Activated T-helper 1 cell treated with anti-CD3 and anti-CD28 coated beads, Interleukin-12 subunit alpha, Interleukin-12 subunit beta, Interleukin-2, Interleukin-4 antibody, amounts not matched to agents 30 ng/mL and 10 ng/mL and 1 ng/mL, durations not matched to agents 14 hours and 24 hours and 36 hours (primary cell): ENCODE data around the gene GNG3. TPM values are rescaled to one million over a fixed set of nuclear protein-coding genes. Genes with fewer than 3 reads are reported as not detected.
"Not testable (repeated sequence)": the region's sequence is repeated elsewhere in the genome, so short reads cannot be mapped to it uniquely, and the experiment has no call there.

Experiments
- DNase-seq: peaks from one replicate; pipeline ENCODE4 v3.0.0; 2021; ENCODE audit warnings: low spot score
- H3K27ac Mint-ChIP-seq: one replicate; pipeline ENCODE4 v1.8.0; 2021; ENCODE audit warnings: mild to moderate bottlenecking, mixed read lengths
- H3K27me3 Mint-ChIP-seq: one replicate; pipeline ENCODE4 v1.8.0; 2022; ENCODE audit warnings: mild to moderate bottlenecking, moderate library complexity, mixed read lengths; ENCODE audit not compliant: insufficient read depth
- H3K36me3 Mint-ChIP-seq: one replicate; pipeline ENCODE4 v1.8.0; 2021; ENCODE audit warnings: low read depth, mixed read lengths
- H3K4me1 Mint-ChIP-seq: one replicate; pipeline ENCODE4 v1.8.0; 2021; ENCODE audit warnings: low read depth, mixed read lengths
- H3K4me3 Mint-ChIP-seq: one replicate; pipeline ENCODE4 v1.8.0; 2021; ENCODE audit warnings: mild to moderate bottlenecking, moderate library complexity, mixed read lengths
- H3K9me3 Mint-ChIP-seq: one replicate; pipeline ENCODE4 v1.8.0; 2021; ENCODE audit warnings: mixed read lengths
- intact Hi-C: fragments of 100-400 bp; cut with micrococcal nuclease; formaldehyde crosslinking; loops from one replicate; pipeline ENCODE4 v1.15.1; 2024
- total RNA-seq: library from RNA; stranded (reverse); gene quantifications from 2 replicates; pipeline ENCODE4 v1.2.3, GENCODE V29; 2022

GNG3 gene
- total RNA-seq, 1 donor from 2014 or later, result not detected

DNA sequence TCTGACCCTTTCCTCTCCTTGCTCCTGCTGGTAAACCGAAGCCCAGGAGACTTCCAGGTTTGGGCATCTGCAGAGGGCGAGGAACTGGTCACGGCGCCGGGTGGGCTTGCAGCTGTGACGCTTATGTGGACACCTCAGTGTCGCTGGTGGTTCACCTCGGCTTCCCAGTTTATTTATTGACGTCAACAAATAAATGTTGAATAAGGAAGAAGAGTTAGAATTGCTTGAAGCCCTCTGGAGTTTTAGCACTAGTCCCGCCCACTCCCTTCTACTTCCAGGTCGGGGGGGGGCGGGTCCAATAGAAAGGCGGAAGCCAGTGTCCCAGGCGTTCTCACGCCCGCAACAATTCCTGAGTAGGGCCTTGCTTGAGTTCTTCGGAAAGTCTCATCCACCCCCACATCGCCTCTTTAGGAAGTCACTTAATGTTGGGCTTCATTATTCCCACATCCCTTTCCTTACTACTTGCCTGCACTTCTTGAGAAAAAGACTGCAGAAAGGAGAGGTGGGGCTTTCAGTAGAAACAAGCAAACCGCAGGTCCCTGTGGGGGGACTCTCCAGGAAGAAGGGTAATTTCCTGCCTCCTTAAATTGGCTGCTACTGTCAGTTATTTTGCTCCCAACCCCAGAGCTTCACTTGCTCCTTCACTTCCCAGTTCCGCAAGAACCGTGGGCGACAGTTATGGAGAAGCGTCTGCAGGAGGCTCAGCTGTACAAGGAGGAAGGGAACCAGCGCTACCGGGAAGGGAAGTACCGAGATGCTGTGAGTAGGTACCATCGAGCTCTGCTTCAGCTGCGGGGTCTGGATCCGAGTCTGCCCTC lies 20.9 kb downstream of the GNG3 start, which contains the start of gene TTC9C:
TSS of gene TTC9C (plus strand) at position 316 of the 818 bp plus-strand sequence. CDS start at position 679, 363 bp downstream.
- DNase-seq, result peak; percentile 77
- Mint-ChIP-seq H3K4me3 (peak within 1 kb of the TSS; percentile 91), H3K27me3 (no peaks in the 10 kb centered on the region), H3K27ac (peak within 1 kb of the TSS; percentile 99), H3K9me3 (no peaks in the 10 kb centered on the region), H3K36me3 (peaks cover 37% of the 10 kb centered on the region), H3K4me1 (peaks cover 39% of the 10 kb centered on the region)
- intact Hi-C loops, result loop anchor here (1.0 to 2.0 kb wide), 6 partner anchors 25 to 152 kb away; partner anchors contain the start of genes POLR2G, SLC3A2, STX5 and TAF6L

DNA sequence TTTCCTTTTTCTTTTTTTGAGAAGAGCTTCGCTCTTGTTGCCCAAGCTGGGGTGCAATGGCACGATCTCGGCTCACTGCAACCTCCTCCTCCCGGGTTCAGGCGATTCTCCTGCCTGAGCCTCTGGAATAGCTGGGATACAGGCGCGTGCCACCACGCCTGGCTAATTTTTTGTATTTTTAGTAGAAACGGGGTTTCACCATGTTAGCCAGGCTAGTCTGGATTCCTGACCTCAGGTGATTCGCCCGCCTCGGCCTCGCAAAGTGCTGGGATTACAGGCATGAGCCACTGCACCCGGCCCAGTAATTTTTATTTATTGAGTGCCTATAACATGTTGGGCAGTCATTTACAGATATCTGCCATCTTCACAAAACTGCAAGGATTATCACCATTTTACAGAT lies 22.6 kb downstream of the GNG3 start:
- H3K27ac Mint-ChIP-seq, H3K27me3 Mint-ChIP-seq, intact Hi-C loops, H3K9me3 Mint-ChIP-seq, DNase-seq: not testable (repeated sequence)
- Mint-ChIP-seq H3K4me3 (peak overlapping the region; percentile 91), H3K4me1 (peaks cover 23% of the 10 kb centered on the region), H3K36me3 (peaks cover 25% of the 10 kb centered on the region)

DNA sequence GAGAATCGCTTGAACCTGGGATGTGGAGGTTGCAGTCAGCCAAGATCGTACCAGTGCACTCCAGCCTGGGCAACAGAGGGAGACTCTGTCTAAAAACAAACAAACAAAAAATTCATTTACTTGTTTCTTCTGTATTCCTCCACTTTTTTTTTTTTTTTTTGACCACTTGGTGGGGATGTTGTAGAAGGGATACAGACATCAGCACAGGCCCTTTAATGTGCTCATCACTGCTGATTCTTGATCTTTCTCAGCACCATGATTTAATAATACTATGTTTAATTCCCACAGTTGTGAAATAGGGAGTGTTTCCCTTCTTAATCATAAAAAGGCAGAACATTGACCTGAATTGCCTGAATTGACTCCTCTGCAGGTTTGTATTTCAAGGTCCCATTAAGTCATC lies 25.4 kb downstream of the GNG3 start:
- Mint-ChIP-seq H3K27ac (peak overlapping the region; percentile 40), H3K27me3 (no peaks in the 10 kb centered on the region), H3K36me3 (peaks cover 17% of the 10 kb centered on the region), H3K9me3 (no peaks in the 10 kb centered on the region), H3K4me1 (peaks cover 15% of the 10 kb centered on the region), H3K4me3 (no peak overlapping the region)
- intact Hi-C loops, result loop anchor here (1.0 kb wide), 1 partner anchor 20 kb away; no protein-coding TSS in a partner anchor
- DNase-seq, result no peak

DNA sequence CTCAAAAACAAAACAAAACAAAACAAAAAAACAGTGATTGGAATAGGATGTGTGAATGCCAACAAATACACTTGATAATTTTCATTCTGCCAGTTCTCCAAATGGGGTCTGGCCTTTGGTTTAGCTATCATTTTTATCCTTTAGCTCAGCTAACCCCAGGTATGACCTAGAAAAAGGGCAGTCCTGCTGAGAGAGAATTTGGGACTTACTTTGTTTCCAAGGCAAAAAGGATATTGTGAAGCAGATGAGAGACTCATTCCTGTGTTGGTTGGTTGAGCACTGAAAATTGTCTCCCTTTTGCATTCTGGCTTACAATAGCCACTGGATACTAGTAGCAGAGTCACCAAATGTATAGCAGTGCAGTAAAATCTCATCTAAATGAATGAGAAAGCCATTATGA lies 29.7 kb downstream of the GNG3 start:
- DNase-seq, result no peak
- Mint-ChIP-seq H3K4me1 (peaks cover 7% of the 10 kb centered on the region), H3K4me3 (no peak overlapping the region), H3K9me3 (no peaks in the 10 kb centered on the region), H3K36me3 (peaks cover 22% of the 10 kb centered on the region), H3K27me3 (no peaks in the 10 kb centered on the region), H3K27ac (no peak overlapping the region)
- intact Hi-C loops, result no loop called here

DNA sequence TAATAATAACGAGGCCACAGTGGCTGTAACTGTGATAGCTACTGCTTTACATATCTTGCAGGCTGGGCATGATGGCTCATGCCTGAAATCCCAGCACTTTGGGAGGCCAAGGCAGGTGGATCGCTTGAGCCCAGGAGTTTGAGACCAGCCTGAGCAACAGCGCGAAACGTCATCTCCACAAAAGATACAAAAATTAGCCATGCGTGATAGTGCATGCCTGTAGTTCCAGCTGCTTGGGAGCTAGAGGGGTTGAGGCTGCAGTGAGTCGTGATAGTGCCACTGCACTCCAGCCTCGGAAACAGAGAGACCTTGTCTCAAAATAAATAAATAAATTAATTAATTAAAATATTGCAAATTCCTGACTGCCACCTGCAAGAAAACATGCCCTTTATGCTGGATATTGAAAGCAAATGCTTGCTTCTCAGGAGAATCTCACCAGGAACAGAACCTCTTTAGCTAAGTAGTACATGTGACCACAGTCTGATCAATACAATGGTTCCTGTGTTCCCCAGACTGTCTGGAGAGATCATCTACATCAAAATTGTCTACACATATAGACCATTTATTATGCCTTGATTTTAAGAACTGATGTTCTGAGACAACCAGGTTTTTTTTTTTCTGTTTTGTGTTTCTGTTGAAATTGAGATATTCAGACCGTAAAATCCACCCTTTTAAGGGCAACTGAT lies 40.1 kb downstream of the GNG3 start:
- intact Hi-C loops, result no loop called here
- Mint-ChIP-seq H3K4me1 (peaks cover 2% of the 10 kb centered on the region), H3K36me3 (peaks cover 8% of the 10 kb centered on the region), H3K27ac (no peak overlapping the region), H3K27me3 (no peaks in the 10 kb centered on the region), H3K9me3 (no peaks in the 10 kb centered on the region), H3K4me3 (no peak overlapping the region)
- no peak for DNase-seq

DNA sequence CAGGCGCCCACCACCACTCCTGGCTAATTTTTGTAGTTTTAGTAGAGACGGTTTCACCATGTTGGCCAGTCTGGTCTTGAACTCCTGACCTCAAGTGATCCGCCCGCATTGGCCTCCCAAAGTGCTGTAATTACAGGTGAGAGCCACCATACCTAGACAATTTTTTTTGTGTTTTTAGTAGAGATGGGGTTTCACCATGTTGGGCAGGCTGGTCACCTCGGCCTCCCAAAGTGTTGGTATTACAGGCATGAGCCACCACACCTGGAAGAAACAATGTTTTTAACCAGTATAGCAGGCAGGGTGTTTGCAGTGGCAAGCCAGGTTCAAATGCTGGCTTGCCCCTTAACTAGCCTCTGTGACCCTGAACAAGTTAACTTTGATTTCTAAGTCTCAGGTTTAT lies 42.5 kb downstream of the GNG3 start:
- H3K27me3 Mint-ChIP-seq, H3K27ac Mint-ChIP-seq, H3K9me3 Mint-ChIP-seq, DNase-seq, H3K4me3 Mint-ChIP-seq, H3K36me3 Mint-ChIP-seq: not testable (repeated sequence)
- peaks cover 12% of the 10 kb centered on the region for H3K4me1 Mint-ChIP-seq
- intact Hi-C loops, result loop anchor here (5.0 kb wide), 1 partner anchor 138 kb away; the partner anchor contains the start of genes EML3 and ROM1

DNA sequence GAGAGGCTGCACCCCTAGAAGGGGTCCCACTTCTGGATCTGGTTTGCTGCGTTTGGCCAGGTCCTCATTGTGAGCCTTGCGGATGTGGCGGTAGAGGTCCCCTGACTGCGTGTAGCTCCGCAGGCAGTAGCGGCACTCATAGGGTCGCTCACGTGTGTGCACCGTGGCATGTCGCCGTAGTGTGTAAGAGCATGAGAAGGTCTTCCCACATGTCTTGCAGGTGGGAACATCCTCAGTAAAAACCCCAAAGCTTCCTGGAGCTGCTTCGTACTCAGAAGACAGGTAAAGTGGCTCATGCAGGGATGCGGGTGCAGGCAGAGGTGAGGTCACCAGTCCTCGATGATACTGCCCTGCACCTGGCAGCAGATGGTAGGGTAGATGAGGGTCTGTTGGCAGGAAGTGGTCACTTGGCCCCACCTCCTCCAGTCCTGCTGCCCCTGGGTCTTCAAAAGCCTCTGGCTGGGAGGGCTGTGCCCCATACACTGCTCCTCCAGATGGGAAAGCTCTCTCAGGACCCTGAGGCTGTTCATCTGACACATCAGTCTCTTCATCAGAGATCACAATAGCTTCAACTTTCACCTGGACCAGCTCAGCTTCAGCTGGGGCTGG lies 44.8 kb downstream of the GNG3 start:
- Mint-ChIP-seq H3K4me1 (peaks cover 12% of the 10 kb centered on the region), H3K27ac (no peak overlapping the region), H3K27me3 (no peaks in the 10 kb centered on the region), H3K4me3 (peak overlapping the region; percentile 5), H3K36me3 (peaks cover 8% of the 10 kb centered on the region), H3K9me3 (no peaks in the 10 kb centered on the region)
- no peak for DNase-seq
- intact Hi-C loops, result loop anchor here (5.0 kb wide), 1 partner anchor 140 kb away; the partner anchor contains the start of genes EML3 and ROM1

DNA sequence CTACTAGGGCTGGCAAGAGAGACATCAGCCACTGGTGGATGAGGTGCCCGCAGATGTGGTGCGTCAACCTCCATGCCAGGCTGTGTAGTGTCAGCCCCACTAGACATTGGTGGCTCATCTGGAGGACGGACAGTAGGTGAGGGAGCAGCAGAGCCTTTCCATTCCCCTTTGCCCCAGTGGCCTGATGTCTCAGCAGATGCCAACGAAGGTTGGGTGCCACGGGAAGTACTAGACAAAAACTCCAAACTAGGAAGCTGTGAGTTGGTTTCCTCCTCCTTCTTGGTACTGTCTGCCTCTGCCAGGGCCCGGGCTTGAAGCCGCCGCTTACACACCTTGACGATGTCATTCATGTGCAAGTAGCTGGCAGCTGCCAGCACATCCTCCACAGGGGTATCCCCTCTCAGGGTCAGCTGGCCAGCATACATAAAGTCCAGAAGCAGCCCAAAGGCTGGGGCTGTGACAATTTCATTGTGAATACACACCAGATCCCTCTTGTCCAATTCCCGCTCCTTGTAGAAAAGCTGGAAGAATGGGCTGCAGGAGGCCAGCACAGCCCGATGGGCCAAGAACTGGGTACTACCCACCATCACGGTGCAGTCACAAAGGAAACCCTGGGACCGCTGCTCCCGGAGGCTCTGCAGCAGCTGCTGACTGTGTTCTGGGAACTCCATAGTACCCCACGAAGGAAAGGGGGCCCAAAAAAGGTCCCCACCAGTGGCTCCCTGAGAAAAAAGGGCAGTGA lies 45.7 kb downstream of the GNG3 start:
- H3K4me1 Mint-ChIP-seq, result peaks cover 12% of the 10 kb centered on the region
- intact Hi-C loops, result loop anchor here (1.0 to 5.0 kb wide), 6 partner anchors 8 to 141 kb away; partner anchors contain the start of genes EML3, GANAB, POLR2G and ROM1
- no peaks in the 10 kb centered on the region for H3K27me3 Mint-ChIP-seq
- no peaks in the 10 kb centered on the region for H3K9me3 Mint-ChIP-seq
- H3K36me3 Mint-ChIP-seq, result peaks cover 8% of the 10 kb centered on the region
- peak overlapping the region; percentile 89 for H3K4me3 Mint-ChIP-seq
- H3K27ac Mint-ChIP-seq, result peak overlapping the region; percentile 91
- DNase-seq, result no peak

DNA sequence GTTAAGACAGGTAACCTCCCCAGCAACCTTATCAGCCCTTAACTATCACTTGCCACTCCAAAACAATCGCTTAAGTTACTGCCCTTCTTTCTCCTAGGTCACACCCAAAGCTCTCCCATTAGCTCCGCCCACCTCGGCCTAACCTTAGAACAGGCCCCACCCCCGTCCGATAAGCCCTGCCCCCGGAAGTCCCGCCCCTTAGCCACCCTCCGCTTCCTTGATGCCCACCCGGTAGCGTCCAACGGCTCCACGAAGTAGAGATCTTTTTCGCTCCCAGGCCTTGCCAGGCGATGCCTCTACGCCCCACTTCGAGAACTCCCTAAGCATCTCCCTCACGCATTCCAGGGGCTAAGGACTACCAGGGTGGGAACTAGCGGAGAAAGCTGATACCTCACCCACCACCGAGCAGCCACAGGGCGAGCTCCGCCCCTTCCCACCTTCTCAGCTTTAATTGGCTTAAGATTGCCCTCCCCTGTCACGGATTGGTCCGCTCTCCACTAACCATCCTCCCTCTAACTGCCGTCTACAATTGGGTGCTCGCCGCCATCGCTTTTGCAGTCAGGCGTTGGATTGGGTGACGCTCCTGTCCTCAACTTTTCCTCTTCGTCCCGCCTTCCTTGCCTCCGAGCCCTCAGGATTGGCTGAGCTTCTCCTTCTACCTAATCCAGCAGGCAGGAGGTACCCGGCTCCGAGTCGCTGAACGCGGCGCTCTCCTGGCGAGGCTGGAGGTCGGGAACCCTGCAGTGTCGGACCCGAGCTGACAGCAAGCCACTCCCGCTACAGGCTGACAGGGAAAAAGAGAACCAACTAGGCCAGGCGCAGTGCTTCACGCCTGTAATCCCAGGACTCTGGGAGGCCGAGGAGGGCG lies 46.5 kb downstream of the GNG3 start, which contains the start of gene ZBTB3:
TSS of gene ZBTB3 (minus strand) at position 425 of the 868 bp plus-strand sequence. CDS start 496 bp downstream, outside the sequence.
- Mint-ChIP-seq H3K9me3 (no peaks in the 10 kb centered on the region), H3K4me1 (peaks cover 12% of the 10 kb centered on the region), H3K36me3 (peaks cover 6% of the 10 kb centered on the region), H3K27ac (peak within 1 kb of the TSS; percentile 91), H3K27me3 (no peaks in the 10 kb centered on the region), H3K4me3 (peak within 1 kb of the TSS; percentile 89)
- intact Hi-C loops, result loop anchor here (1.0 to 5.0 kb wide), 10 partner anchors 7 to 142 kb away; partner anchors contain the start of genes EML3, GANAB, POLR2G and ROM1
- DNase-seq, result peak; percentile 95

DNA sequence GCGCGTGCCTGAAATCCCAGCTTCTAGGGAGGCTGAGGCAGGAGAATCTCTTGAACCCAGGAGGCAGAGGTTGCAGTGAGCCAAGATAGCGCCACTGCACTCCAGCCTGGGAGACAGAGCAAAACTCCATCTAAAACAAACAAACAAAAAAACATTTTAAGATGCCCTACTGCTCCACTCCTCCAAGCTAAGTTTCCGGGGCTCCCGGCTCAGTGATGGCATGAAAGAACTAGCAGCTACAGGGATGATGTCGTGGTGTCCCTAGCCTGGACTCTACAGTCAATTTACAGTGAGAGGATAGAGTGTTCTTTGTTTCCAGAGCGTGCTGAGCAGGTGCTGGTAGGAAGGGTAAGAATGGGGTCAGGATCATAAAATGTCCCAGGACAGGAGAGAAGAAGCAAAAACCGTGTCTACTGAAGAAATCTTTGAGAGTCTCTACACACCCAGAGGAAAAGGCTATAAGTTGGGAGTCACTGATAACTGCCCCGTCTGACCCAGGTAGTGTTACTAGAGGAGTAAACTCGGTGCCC lies 47.7 kb downstream of the GNG3 start:
- Mint-ChIP-seq H3K36me3 (peaks cover 3% of the 10 kb centered on the region), H3K9me3 (no peaks in the 10 kb centered on the region), H3K27me3 (no peaks in the 10 kb centered on the region), H3K4me3 (peak overlapping the region; percentile 89), H3K27ac (no peak overlapping the region), H3K4me1 (peaks cover 12% of the 10 kb centered on the region)
- intact Hi-C loops, result no loop called here
- no peak for DNase-seq
